C4-2B (cell line): ENCODE data around the gene CORO2B.

ENCODE experiments used
- H3K27ac ChIP-seq: fragments of 450-650 bp; 2 replicates; pipeline ENCODE4 v1.5.1; 2017
- ZFX ChIP-seq: fragments of 450-650 bp; IDR thresholded peaks from 2 replicates; pipeline ENCODE4 v1.6.1; 2017
- TF ChIP-seq, protein P1 (sequence below): fragments of 450-650 bp; conservative IDR thresholded peaks from 2 replicates; pipeline ENCODE4 v1.5.1; 2017; ENCODE audit warnings: mild to moderate bottlenecking

CORO2B gene

DNA sequence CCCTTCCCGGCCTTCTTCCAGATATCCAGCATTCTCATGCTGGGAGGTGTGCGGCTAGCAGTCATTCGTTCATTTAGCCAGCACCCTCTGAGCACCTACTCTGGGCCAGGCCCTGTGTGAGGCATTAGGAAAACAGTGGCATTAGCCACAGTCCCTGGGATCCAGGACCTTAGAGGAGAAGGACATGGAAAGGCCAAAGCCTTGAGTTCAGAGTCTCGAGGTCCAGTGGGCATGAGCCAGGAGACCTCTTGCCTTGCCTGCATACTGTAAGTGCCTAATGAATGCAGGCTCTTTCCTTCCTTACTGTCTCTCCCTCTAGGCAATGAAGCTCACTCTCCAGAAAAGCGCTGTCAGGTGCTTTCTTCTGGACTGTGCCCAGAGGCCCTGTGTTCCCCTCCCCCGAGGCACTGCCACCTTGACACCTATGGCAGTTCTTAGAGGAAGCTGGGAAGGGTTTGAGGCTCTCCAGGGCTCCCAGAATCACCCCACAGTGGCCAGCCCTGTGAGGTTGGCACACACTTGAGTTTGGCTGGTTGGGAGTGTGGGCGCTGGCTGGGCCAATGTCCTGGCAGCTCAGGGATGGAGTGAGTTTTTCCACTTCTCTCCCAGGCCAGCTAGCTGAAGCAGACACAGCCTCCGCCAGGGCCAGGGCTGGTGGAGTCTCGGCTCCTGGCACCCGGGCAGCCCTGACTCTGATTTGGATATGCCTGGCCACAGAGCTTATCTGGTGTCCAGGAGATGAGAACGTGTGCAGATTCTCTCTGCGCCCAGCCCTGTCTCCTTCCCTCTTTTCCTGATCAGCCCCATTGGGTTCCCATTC, 5.4 kb downstream of the CORO2B start:
- H3K27ac ChIP-seq: no peak overlapping the region
- TF ChIP-seq, protein P1, sequence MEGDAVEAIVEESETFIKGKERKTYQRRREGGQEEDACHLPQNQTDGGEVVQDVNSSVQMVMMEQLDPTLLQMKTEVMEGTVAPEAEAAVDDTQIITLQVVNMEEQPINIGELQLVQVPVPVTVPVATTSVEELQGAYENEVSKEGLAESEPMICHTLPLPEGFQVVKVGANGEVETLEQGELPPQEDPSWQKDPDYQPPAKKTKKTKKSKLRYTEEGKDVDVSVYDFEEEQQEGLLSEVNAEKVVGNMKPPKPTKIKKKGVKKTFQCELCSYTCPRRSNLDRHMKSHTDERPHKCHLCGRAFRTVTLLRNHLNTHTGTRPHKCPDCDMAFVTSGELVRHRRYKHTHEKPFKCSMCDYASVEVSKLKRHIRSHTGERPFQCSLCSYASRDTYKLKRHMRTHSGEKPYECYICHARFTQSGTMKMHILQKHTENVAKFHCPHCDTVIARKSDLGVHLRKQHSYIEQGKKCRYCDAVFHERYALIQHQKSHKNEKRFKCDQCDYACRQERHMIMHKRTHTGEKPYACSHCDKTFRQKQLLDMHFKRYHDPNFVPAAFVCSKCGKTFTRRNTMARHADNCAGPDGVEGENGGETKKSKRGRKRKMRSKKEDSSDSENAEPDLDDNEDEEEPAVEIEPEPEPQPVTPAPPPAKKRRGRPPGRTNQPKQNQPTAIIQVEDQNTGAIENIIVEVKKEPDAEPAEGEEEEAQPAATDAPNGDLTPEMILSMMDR: no peak
- TF ChIP-seq ZFX: no peak

DNA sequence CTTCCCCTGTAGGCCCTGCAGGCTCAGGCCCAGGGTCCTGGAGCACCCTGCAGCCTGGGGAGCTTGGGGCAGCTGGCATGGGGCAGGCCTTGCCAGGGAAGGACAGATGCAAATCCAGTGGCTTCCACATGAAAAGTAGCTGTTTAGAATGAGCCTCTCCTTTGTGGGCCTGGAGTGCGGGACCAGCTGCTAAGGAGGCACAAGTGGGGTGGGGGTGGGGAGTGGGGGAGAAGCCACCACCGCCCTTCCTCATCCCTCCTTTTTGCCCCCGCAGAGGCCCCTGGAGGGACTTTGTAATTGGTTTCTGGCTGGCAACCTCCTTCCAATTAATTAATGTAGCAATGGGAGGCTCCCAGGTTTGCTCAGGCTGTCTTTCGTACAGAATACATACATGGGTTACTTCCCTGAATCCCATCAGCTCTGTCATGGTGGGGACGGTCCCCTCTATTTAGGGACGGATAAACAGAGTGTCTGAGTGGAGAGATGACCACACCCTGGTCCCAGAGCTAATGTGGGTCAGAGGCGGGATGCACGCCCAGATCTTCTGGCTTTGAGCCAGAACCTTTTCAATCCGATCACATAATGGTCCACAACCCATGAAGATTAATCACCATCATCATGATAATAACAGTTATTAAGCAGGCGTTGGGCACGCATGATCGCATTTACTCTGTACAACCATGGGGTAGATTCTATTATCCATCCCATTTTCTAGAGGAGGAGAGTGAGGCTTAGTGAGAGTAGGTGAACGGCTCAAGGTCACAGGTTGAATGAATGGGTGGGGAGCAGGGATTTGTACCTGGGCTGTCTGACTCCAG, 6.2 kb downstream of the CORO2B start:
- TF ChIP-seq, protein P1: no peak
- TF ChIP-seq ZFX: no peak
- no peak overlapping the region for H3K27ac ChIP-seq

DNA sequence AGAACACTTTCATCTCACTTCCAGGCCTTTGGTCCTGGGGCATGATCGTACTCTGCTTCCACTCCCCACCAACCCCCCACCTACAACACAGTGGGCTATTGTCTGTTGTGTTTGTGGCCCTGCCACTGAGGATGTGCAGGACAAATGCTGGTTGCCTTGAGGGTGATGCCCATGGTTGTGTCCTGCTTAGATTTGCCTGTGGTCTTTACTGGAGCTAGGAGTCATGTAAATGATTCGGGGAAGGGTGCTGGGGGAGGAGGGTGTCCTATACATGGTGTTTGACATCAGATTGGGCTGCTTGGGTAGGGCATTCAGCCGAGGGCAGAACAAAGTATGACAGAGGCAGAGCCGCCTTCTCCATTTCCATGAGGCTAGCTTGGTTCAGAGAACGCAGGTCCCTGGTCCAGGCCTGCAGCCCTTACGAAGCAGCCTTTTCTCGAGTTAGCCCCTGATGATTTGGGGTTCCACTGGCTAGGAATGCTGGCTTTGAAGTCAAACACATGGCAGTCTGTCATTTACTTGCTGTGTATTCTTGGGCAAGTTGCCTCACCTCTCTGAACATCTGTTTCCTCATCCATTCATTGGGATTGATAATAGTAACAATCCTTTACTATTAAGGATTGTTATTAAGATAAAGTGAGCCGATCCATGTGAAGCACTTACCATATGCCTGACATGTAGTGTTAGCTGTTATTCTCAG, 6.9 kb downstream of the CORO2B start:
- H3K27ac ChIP-seq: no peak overlapping the region
- TF ChIP-seq ZFX: no peak
- TF ChIP-seq, protein P1: no peak

DNA sequence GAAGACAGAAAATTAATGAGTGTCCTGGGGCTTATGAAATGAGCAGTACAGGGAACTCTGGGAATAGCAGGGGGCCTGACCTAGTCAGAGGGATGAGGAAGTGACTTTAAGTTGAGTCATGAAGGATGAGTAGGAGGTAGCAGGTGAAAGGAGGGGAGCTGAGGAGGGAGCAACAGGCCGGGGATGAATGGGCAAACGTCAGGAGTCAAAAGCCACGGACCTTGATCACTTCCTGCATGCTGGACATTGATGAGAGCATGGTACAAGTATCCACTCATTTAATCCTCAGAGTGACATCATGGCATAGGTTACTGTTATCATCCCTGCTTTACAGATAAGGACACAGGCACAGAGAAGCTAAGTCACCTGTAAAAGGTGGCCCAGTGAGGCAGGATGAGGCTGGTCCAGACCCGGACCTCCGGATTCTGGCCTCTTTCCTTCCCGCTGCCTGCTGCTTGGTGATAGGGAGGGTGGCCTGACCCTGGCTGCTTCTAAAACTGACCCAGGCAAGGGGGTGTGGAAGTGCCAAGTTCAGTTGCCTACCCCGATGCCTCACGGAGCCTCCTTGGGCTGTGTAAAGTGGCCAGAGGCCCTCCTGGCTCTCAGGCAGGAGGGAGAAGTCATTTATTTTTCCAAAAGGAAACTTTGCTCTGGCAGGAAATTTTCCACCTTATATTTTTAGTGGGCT, 7.6 kb downstream of the CORO2B start:
- TF ChIP-seq, protein P1: no peak
- TF ChIP-seq ZFX: no peak
- no peak overlapping the region for H3K27ac ChIP-seq

DNA sequence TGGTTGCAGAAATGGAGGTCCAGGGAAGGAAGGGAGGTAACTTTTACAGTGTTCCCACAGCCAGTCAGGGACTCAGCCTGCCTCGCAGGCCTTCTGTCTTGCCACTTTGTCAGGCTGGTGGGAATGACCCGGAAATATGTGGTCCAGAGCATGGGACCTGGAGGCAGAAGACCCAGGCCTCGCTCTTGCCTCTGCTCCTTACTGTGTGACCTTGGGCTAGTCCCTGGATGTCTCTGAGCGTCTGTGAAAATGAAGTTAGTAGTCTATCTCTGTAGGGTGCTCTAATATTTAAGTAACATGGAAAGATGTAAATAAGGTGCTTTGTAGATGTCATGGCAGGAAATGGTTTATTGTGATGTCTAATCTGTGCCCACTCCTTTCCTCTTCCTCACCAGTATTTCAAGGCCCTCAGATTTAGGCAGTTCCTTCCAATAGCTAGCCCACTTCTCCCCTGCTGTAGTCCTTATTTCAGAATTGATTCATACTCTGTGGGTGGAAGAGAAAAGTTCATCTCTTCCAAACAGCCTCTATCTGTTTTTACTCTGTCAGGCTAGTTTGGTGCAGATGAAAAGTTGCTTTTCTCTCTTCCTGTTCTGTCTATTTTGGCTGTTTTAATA, 9.1 kb downstream of the CORO2B start:
- no peak overlapping the region for H3K27ac ChIP-seq
- TF ChIP-seq, protein P1: no peak
- TF ChIP-seq ZFX: no peak

DNA sequence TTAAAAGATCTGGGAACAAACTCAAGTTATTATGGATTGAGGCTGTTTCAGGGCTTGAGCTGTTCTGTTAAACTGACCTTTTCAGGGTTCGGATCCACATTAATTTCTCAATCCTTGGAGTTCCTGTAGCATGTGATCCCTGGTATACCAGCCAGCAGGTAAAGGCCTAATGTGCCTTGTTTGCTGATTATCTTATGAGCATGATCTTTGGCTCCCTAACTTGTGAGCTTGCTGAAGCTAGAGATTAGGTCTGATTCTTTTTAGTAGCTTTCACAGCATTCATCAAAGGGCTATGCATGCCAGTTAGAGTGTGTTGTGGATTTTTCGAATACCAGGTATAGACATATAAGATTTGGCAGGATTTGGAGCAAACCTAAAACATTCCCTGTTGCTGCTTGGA, 10.3 kb downstream of the CORO2B start:
- no peak overlapping the region for H3K27ac ChIP-seq
- no peak for TF ChIP-seq ZFX
- TF ChIP-seq, protein P1: no peak
